ENCODE results near the gene RPP25L. TPM values are rescaled to one million over a fixed set of nuclear protein-coding genes. Genes with fewer than 3 reads are reported as not detected.

RPP25L gene
- total RNA-seq, 1 experiment from 2014 or later = 17.2 TPM

- H3K9me3 ChIP-seq (ENCODE audit: control insufficient read depth, low read depth, low read length) = no peaks in the 10 kb centered on the region
- H3K18ac ChIP-seq (ENCODE audit: insufficient read length, low read depth, low read length) = no peak overlapping the region
- TF ChIP-seq CTCF (conservative IDR thresholded peaks at IDR 0.05) = peak; percentile 91
- H3K4ac ChIP-seq (ENCODE audit: low read depth, low read length) = no peak overlapping the region
- DNase-seq = no peak
- H2BK12ac ChIP-seq (ENCODE audit: insufficient read length, low read depth, low read length) = no peak overlapping the region
- no peak overlapping the region for H3K4me3 Mint-ChIP-seq
- H3T11ph ChIP-seq (ENCODE audit: low read length) = no peak overlapping the region
- 0 out of 5 replicates have a peak, but pooled peaks cover 0 to 2% of the 10 kb centered on the region in 2 experiments for H3K9me3 Mint-ChIP-seq
- no peak overlapping the region for H3K14ac ChIP-seq (ENCODE audit: insufficient read depth, low read length)
- H3K79me1 ChIP-seq (ENCODE audit: insufficient read depth, low read depth, low read length, poor library complexity, severe bottlenecking) = no peaks in the 10 kb centered on the region
- H3K23ac ChIP-seq (ENCODE audit: insufficient read length, low read depth, low read length) = no peak overlapping the region
- no peak overlapping the region for H3K27ac ChIP-seq (ENCODE audit: insufficient read length, low read depth, low read length)
- no peak overlapping the region for H4K91ac ChIP-seq (ENCODE audit: insufficient read length, low read depth, low read length)
- no peak overlapping the region for H2BK120ac ChIP-seq (ENCODE audit: low read depth, low read length, poor library complexity, severe bottlenecking)
- WGBS (ENCODE audit: extremely low coverage, insufficient read length, low lambda C conversion rate) = no CpG with 5 or more reads among the region's 7 CpGs
- H3K36me3 Mint-ChIP-seq (ENCODE audit: insufficient read depth in 1 of 3, low read depth in 3 of 3) = no peaks in the 10 kb centered on the region
- peaks cover 35% of the 10 kb centered on the region for H3K27me3 Mint-ChIP-seq (ENCODE audit: low read depth)
- H3K79me2 ChIP-seq (ENCODE audit: insufficient read depth, low read length) = no peaks in the 10 kb centered on the region
- no peaks in the 10 kb centered on the region for H3K27me3 ChIP-seq (ENCODE audit: insufficient read depth, low read length)
- no peak overlapping the region for H4K8ac ChIP-seq (replicated peaks; ENCODE audit: insufficient read length, low read depth, low read length)
- H3K56ac ChIP-seq (ENCODE audit: insufficient read length, low read depth, low read length) = no peak overlapping the region
- no peak overlapping the region for H3K9ac ChIP-seq (ENCODE audit: extremely low read depth, insufficient read length, low read length)
- no peak overlapping the region for H3K27ac Mint-ChIP-seq
- H3K23me2 ChIP-seq (ENCODE audit: insufficient read length, low read depth, low read length, poor library complexity, severe bottlenecking) = no peaks in the 10 kb centered on the region
- H3K4me1 Mint-ChIP-seq = peaks cover 25 to 38% of the 10 kb centered on the region in 2 experiments
- H4K5ac ChIP-seq (ENCODE audit: insufficient read length, low read depth, low read length) = no peak overlapping the region
- H3K4me1 ChIP-seq (ENCODE audit: insufficient read depth, low read length) = peaks cover 8% of the 10 kb centered on the region; the same call in 1 of the 2 replicates
- no peak overlapping the region for H2BK15ac ChIP-seq (ENCODE audit: low read depth, low read length)
- no peak overlapping the region for H2BK20ac ChIP-seq (ENCODE audit: low read depth, low read length, poor library complexity, severe bottlenecking)
- no peaks in the 10 kb centered on the region for H4K20me1 ChIP-seq (ENCODE audit: control insufficient read depth, insufficient read depth, insufficient read length)
- H3K4me2 ChIP-seq (ENCODE audit: insufficient read depth, insufficient read length, low read length) = no peak overlapping the region
- H2AK5ac ChIP-seq (ENCODE audit: insufficient read length, low read length) = no peak overlapping the region
- no peak overlapping the region for H2AFZ ChIP-seq (ENCODE audit: low read length)
- H2BK5ac ChIP-seq (ENCODE audit: insufficient read length, low read length) = no peak overlapping the region
Measured at GRCh38 chr9:34562135-34562745, 49.7 kb downstream of the RPP25L start.
